ENCODE results near the gene HBS1L. TPM values are rescaled to one million over a fixed set of nuclear protein-coding genes. Genes with fewer than 3 reads are reported as not detected.

Gene HBS1L
- total and polyA plus RNA-seq, 2 of the 4 experiments (the other 2 are of a cell fraction), result 45.1 to 120 TPM

- Histone ChIP-seq H3K9me3 (ENCODE audit: control insufficient read depth, insufficient read depth, low read length) (no peaks in the 10 kb centered on the region), H2AFZ (replicated peaks; ENCODE audit: low read length, poor library complexity) (no peak overlapping the region), H2BK15ac (ENCODE audit: low read depth, low read length) (no peak overlapping the region), H2AK5ac (ENCODE audit: low read depth, low read length) (no peak overlapping the region), H3K4me1 (ENCODE audit: control insufficient read depth, insufficient read depth, low read length) (peaks cover 4% of the 10 kb centered on the region; the same call in 1 of the 2 replicates), H3K14ac (replicated peaks; ENCODE audit: low read depth, low read length) (no peak overlapping the region), H3K79me1 (ENCODE audit: low read depth in 1 of 2, low read length in 2 of 2) (peaks cover 13 to 26% of the 10 kb centered on the region in 2 experiments), H3K9me1 (ENCODE audit: insufficient read depth, low read length) (peaks cover 7% of the 10 kb centered on the region; the same call in 1 of the 2 replicates), H4K20me1 (ENCODE audit: insufficient read depth, low read length) (no peaks in the 10 kb centered on the region; the same call in 1 of the 2 replicates), H2BK120ac (ENCODE audit: low read depth, low read length) (no peak overlapping the region), H2AK9ac (replicated peaks; ENCODE audit: low read depth, low read length, poor library complexity) (no peak overlapping the region), H3K4me3 (ENCODE audit: insufficient read depth, low read depth, low read length) (no peak overlapping the region), H3K23ac (ENCODE audit: low read depth, low read length) (no peak overlapping the region), H3K27ac (ENCODE audit: insufficient read depth, low read length) (no peak overlapping the region), H3K36me3 (ENCODE audit: control insufficient read depth, insufficient read depth, low read length) (0 out of 2 replicates have a peak, but pooled peaks cover 1% of the 10 kb centered on the region), H3K27me3 (ENCODE audit: control insufficient read depth, insufficient read depth, low read length) (no peaks in the 10 kb centered on the region), H3K4me2 (ENCODE audit: low read depth, low read length) (no peak overlapping the region), H3K18ac (ENCODE audit: low read depth, low read length) (no peak overlapping the region), H3K4ac (ENCODE audit: low read depth, low read length) (no peak overlapping the region), H4K8ac (ENCODE audit: low read depth in 2 of 2, low read length in 2 of 2) (no peak overlapping the region), H4K91ac (ENCODE audit: insufficient read depth, low read depth, low read length) (no peak overlapping the region), H2BK5ac (ENCODE audit: low read depth, low read length, poor library complexity, severe bottlenecking) (no peak overlapping the region), H2BK20ac (ENCODE audit: low read depth, low read length) (no peak overlapping the region), H3K9ac (ENCODE audit: low read depth, low read length) (no peak overlapping the region), H4K5ac (ENCODE audit: low read depth, low read length) (no peak overlapping the region), H3K56ac (ENCODE audit: extremely low read depth, insufficient read depth, low read length) (no peak overlapping the region)
- CTCF ChIA-PET, result no interaction called here
- in situ Hi-C loops (cut with MboI; ENCODE audit: low sequenced_read_pairs), result no loop called here
- POLR2A ChIA-PET (ENCODE audit: unreplicated experiment), result no interaction called here
- TF ChIP-seq RCOR1 (IDR thresholded peaks at IDR 0.05; ENCODE audit: insufficient replicate concordance, low read length) (no peak), BHLHE40 (IDR thresholded peaks at IDR 0.05; ENCODE audit: low read depth, low read length) (no peak), SMC3 (IDR thresholded peaks at IDR 0.05; ENCODE audit: low read depth, low read length) (no peak), MAFK (IDR thresholded peaks at IDR 0.05; ENCODE audit: low read depth, low read length) (no peak), POLR2A (IDR thresholded peaks at IDR 0.05; ENCODE audit: low read depth, low read length) (no peak), FOS (IDR thresholded peaks at IDR 0.05; ENCODE audit: low read depth, low read length) (no peak), MAZ (IDR thresholded peaks at IDR 0.05; ENCODE audit: borderline replicate concordance, low read depth, low read length) (no peak), CHD1 (IDR thresholded peaks at IDR 0.05; ENCODE audit: low read depth, low read length) (no peak), RAD21 (IDR thresholded peaks at IDR 0.05; ENCODE audit: low read length) (no peak), NFE2L2 (IDR thresholded peaks at IDR 0.05; ENCODE audit: low read depth, low read length) (no peak), ELK1 (IDR thresholded peaks at IDR 0.05; ENCODE audit: borderline replicate concordance, low read depth, low read length) (no peak)
- TF ChIP-seq, protein P1, sequence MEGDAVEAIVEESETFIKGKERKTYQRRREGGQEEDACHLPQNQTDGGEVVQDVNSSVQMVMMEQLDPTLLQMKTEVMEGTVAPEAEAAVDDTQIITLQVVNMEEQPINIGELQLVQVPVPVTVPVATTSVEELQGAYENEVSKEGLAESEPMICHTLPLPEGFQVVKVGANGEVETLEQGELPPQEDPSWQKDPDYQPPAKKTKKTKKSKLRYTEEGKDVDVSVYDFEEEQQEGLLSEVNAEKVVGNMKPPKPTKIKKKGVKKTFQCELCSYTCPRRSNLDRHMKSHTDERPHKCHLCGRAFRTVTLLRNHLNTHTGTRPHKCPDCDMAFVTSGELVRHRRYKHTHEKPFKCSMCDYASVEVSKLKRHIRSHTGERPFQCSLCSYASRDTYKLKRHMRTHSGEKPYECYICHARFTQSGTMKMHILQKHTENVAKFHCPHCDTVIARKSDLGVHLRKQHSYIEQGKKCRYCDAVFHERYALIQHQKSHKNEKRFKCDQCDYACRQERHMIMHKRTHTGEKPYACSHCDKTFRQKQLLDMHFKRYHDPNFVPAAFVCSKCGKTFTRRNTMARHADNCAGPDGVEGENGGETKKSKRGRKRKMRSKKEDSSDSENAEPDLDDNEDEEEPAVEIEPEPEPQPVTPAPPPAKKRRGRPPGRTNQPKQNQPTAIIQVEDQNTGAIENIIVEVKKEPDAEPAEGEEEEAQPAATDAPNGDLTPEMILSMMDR (conservative IDR thresholded peaks at IDR 0.05; ENCODE audit: low read depth, low read length), result no peak
- TF ChIP-seq, protein P2, sequence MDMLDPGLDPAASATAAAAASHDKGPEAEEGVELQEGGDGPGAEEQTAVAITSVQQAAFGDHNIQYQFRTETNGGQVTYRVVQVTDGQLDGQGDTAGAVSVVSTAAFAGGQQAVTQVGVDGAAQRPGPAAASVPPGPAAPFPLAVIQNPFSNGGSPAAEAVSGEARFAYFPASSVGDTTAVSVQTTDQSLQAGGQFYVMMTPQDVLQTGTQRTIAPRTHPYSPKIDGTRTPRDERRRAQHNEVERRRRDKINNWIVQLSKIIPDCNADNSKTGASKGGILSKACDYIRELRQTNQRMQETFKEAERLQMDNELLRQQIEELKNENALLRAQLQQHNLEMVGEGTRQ (IDR thresholded peaks at IDR 0.05; ENCODE audit: low read depth, low read length), result no peak
- DNase-seq, result no peak
- 80% methylated on average over 1 of the region's 6 CpGs; no CpG with 5 or more reads in 1 of the 2 experiments for WGBS, 2 experiments (ENCODE audit: extremely low coverage in 2 of 2, insufficient read length in 1 of 2)
- dilution Hi-C loops (cut with HindIII; ENCODE audit: low sequenced_read_pairs, unreplicated experiment), result no loop called here
- no peak for ATAC-seq (ENCODE audit: low read depth)
- intact Hi-C loops (cut with micrococcal nuclease), result no loop called here
- BruUV-seq (replicated peaks), result no TSS peak
Observed at GRCh38 chr6:135008072-135008940, 46.3 kb downstream of the HBS1L start.

All from IMR-90 (cell line).